Activated CD4-positive, CD25-positive, alpha-beta regulatory T cell treated with anti-CD3 and anti-CD28 coated beads, Interleukin-2, amount 50 U/mL, for 72 hours (primary cell): Measurements from ENCODE around the gene ZNF319.

Experiments
- DNase-seq: peaks from one replicate; pipeline ENCODE4 v3.0.0; 2021

Gene ZNF319

GRCh38 chr16:57970970-57971369 is 29.5 kb downstream of the ZNF319 start, which contains the start of gene CNGB1:
Gene CNGB1 (minus strand): TSS chr16:57971128. CDS start chr16:57967286, 3,842 bp downstream.
- DNase-seq, result no peak

- no peak for DNase-seq
Measured at GRCh38 chr16:57970319-57970718, 30.2 kb downstream of the ZNF319 start.

- DNase-seq, result no peak
Measured at GRCh38 chr16:57969451-57970123, 30.9 kb downstream of the ZNF319 start.

- DNase-seq, result no peak
Measured at GRCh38 chr16:57967916-57968315, 32.6 kb downstream of the ZNF319 start.

GRCh38 chr16:57966986-57967385 is 33.5 kb downstream of the ZNF319 start:
- no peak for DNase-seq

- no peak for DNase-seq
Measured at GRCh38 chr16:57966204-57966771, 34.2 kb downstream of the ZNF319 start.

GRCh38 chr16:57964157-57964700 is 36.2 kb downstream of the ZNF319 start:
- DNase-seq, result no peak

- no peak for DNase-seq
Measured at GRCh38 chr16:57962756-57963155, 37.7 kb downstream of the ZNF319 start.

GRCh38 chr16:57962046-57962445 is 38.4 kb downstream of the ZNF319 start:
- no peak for DNase-seq

- DNase-seq, result no peak
Measured at GRCh38 chr16:57961538-57961937, 38.9 kb downstream of the ZNF319 start.

GRCh38 chr16:57960826-57961472 is 39.5 kb downstream of the ZNF319 start:
- no peak for DNase-seq

GRCh38 chr16:57960310-57960709 is 40.2 kb downstream of the ZNF319 start:
- no peak for DNase-seq

- no peak for DNase-seq
Measured at GRCh38 chr16:57959804-57960203, 40.7 kb downstream of the ZNF319 start.

GRCh38 chr16:57959121-57959520 is 41.4 kb downstream of the ZNF319 start:
- no peak for DNase-seq

GRCh38 chr16:57958544-57958943 is 41.9 kb downstream of the ZNF319 start:
- no peak for DNase-seq

GRCh38 chr16:57957673-57958392 is 42.6 kb downstream of the ZNF319 start:
- DNase-seq, result no peak

- DNase-seq, result no peak
Measured at GRCh38 chr16:57956924-57957672, 43.4 kb downstream of the ZNF319 start.

GRCh38 chr16:57956270-57956808 is 44.1 kb downstream of the ZNF319 start:
- no peak for DNase-seq

- DNase-seq, result no peak
Measured at GRCh38 chr16:57955572-57956188, 44.8 kb downstream of the ZNF319 start.

- DNase-seq, result no peak
Measured at GRCh38 chr16:57953857-57954256, 46.6 kb downstream of the ZNF319 start.

- no peak for DNase-seq
Measured at GRCh38 chr16:57952909-57953308, 47.6 kb downstream of the ZNF319 start.
